Measurements from ENCODE around the gene MAP3K6.

DNA sequence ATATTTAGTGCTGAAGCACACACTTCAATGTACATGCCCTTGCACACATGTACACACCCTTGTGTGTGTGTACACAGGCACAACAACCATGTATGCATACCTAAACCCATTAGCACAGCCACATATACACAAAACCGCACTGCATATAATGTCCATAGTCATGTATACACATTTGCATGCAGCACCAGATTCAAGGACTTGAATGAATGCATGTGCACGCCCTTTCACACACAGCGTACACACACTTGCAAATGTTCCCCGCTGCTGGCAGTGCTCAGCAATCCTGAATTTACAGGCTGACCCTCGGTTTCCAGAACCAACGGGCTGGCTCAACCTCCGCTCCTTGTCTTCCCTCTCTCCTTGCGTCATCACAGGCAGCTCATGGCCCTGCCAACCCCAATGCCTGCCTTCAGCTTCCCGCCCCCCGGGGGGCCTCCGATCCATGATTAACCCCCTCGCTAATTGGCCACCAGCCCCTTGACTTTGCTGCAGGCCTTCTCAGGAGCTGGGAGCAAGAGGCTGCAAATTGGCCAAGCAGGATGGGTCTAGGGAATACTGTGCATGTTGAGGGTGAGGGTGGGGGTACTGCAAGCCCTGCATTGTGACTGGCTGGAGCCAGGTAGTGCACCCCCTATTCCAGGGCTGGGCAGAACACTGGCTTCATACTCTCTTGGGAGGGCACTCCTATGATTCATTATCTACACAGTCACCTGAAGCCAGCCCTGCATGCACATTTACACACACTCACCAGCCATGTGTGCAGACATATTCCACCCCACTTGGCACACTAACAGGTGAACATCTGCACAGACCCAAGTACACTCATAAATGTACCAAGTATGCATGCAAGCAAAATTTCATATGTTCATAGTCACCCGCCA lies 33.6 kb upstream of the MAP3K6 start:
- TF ChIP-seq EZH2phosphoT487 (IDR thresholded peaks at IDR 0.05; ENCODE audit: borderline replicate concordance, low read length) (no peak), CTCF (conservative IDR thresholded peaks at IDR 0.05; ENCODE audit: low read depth, low read length) (no peak), EZH2 (IDR thresholded peaks at IDR 0.05; ENCODE audit: low read length, unreplicated experiment) (no peak)

All from PC-3 (cell line).